Stimulated activated CD8-positive, alpha-beta memory T cell treated with anti-CD3 and anti-CD28 coated beads, Interleukin-4, amount 100 ng/mL, for 4 hours (primary cell): ENCODE results near the gene CHRD.

ENCODE experiments used
- DNase-seq, 2 donors: peaks; one replicate each; pipeline ENCODE4 v3.0.0-alpha.2; 2020; ENCODE audit warnings: low read depth in 2 of 2, low spot score in 1 of 2

The CHRD gene

GRCh38 chr3:184346480-184347190 is 33.2 kb upstream of the CHRD start:
- DNase-seq = no peak

GRCh38 chr3:184347321-184348056 is 32.4 kb upstream of the CHRD start:
- DNase-seq = no peak

- no peak for DNase-seq
These were observed 31.8 kb upstream of the CHRD start for GRCh38 chr3:184348057-184348382.

DNA sequence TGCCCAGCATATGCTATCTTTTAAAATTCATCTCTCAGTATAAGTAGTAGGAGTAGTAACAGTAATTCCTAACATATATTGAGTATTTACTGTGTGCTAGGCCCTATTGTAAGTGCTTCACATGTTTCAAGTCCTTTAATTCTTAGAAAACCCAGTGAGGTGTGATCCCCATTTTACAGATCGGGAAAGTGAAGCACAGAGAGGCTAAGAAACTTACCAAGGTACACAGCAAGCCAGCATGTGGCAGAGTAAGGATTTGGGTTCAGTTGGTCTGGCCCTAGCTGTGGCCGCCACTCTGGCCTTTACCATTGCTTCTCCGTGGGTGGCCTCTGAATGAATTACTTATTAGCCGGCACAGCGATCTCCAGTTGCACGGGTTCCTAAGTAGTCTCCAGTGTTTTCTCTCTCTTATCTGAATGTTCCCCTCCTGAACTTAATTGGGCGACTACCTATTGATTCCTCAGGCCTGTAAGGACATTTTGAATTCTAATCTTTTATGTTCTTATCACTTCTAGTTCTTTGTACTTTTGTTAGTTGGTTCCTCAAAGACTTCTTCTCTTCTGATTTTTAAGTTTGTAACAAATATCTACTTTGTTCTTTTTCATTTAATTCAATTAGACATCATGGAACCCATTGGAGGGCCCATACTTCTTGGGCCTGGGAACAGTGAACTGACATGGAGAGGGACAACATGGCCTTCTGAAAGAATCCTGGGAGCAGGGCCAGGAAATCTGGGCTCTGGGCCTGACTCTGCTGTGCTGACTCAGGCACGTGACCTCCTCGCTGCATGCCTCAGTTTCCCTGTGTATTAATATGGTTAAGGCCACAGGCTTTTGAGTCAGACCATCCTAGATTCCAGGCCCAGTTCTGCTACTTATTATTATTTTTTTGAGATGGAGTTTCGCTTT is 30.0 kb upstream of the CHRD start:
- DNase-seq = no peak

- DNase-seq = no peak
These were observed 29.2 kb upstream of the CHRD start for GRCh38 chr3:184350618-184351017.

GRCh38 chr3:184351511-184352148 is 28.2 kb upstream of the CHRD start:
- DNase-seq = no peak

DNA sequence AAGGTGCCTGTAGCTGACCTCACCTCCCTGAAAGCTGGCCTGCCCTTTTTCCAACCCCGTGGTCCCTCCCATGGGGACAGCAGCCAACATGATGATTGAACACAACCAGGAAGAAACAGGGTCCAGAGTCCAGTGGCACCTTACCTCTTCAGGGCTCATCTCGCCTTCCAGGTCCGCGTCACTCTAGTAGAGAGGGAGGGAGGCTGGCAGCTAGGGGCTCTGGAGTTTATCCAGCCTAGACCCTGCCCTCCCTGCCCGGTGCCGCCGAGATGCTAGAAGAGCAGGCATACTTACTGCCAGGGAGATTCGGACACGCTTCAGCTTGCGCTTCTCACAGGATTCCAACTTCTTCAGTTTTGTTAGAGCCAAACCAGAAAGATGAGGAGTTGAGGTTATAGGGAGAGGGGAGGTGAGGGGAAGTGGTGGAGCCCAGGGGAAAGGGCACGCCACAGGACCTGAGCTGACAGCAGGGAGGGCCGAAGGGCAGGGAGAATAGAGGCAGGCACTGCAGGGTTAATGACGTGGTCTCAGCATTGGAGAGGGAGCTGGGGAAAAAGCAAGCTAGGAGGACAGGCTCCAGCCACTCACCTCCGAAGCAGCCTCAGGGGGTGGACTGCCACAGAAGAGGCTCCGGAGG is 27.6 kb upstream of the CHRD start:
- no peak for DNase-seq

DNA sequence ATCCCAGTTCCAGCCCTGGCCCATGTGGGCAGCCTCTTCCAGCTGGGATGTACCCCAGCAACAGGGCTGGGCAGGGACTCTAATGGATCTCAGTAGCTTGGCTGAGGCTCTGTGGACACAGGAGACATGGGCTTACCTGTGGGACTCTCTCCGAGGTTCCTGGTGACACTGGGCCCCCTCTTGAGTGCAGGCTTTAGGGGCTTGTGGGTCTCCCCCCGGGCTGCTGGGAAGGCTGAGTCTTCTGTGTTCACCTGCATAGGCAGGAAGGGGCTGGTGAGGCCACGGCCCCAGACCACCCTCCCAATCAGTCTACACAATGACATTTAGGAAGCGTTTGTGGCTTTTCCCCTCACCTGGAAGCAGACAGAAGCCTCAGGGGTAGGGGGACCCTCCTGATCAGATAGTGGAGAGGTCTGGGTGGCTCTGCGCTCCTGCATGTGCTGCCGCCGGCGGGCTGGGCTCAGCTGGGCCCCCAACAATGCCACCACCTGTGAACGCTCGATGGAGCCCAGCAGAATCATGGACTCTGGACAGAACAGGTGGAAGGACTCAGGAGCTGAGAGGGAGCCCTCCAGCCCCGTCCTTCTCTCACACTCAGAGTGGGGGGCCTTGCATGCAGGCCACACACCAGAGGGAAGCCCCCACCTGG is 26.8 kb upstream of the CHRD start:
- DNase-seq = no peak

DNA sequence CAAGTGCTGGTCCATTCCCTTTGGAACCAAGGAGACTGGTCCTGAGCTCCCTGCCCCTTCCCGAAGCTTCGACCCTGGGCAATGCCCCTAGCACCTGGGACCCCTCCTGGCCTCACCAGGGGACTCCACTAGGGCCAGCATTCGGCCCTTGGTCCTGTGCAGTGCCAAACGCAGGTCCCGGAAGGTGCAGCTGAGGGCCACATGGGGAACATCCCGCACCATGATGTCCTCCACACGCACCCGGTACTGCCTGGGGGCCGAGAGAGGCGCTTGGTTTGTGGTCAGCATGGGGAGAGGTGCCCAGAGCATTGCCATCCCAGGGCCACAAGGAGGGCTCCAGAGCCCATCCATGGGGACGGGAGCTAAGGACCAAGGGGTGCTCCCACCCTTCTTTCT is 26.3 kb upstream of the CHRD start:
- DNase-seq = no peak

DNA sequence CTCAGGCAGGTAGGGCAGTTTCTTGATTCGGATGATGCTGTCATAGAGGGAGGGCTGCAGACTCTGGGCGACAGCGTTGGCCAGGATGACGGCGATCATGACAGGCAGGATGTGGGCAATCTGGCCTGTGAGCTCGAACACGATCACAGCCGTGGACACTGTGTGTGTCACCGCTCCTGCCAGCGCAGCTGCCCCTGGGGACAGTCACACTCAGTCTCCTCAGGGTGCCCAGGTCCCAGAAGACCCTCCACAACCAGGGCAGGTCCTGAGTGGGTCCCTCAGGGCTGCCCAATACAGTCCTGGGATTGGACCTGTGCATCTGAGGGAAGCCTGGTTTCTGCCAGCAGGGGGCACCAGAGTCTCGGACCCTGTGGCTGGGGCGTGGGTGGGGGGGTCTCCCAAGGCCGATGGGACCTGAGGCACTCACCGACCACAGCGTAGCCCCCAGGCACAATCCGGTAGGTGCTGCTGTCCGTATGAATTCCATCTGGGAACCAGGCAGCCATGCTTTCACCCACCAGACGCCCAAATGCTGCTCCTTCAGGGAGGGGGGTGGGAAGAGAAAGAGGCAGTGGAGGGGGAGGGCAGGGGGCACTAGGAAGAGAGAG is 25.6 kb upstream of the CHRD start:
- peak in 1 of 2 donors; percentile 52 for DNase-seq

DNA sequence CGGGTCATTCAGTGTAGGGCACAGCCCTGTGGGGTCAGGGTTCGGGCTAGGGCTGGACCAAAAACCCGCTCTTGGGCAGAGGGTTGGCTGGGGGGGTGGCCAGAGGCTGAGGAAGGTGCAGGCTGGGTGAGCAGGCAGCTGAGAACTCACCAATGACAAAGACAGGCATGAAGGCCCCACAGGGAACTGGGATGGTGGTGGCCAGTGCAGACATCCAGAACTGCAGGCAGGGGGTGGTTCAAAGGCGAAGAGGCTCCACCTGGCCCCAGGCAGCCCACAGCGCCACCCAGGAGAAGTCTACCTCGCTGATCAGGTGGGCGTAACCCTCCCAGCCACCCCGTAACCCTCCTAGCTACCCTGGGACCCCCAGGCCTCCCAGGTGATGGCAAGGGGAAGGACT is 25.1 kb upstream of the CHRD start:
- no peak for DNase-seq

- no peak for DNase-seq
These were observed 24.4 kb upstream of the CHRD start for GRCh38 chr3:184355261-184356040.

DNA sequence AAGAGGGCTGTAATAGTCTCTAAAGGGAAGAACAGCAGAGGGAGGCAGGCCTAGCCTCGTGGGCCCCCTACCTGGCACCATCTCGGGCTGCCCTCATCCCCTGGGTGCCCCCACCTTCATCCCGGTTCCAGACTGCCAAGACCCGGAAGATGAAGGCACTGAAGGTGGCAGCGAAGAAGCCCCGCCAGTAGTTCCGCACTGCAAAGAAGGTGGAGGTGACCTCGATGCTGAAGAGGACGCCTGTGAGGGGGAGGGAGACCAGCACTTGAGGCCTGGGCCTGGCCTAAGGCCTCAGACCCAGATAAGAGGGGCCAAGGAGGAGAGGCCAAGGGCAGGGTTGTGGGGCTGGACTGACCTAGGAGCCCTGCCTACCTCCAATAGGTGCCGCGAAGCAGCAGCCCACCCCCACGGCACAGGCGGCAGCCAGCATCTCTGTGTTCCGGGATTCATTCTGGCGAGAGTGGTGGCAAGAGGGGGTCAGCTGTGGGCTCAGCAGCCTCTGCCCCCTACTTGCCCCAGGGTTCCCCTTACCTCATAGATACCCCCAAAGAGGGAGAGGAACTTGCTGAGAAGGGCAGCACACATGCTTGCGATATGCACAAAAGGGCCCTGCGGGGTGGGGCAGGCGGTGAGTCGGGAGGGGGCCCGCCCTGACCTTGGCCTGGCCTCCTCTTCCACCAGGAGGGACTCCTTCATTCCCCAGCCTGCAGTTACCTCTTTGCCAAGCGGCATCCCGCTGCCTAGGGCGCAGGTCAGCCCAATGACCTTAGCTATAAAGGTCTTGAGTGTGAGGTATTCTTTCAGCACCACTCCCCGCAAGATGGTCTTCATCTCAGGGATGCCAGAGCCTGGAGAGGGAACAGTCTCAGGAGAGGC is 22.4 kb upstream of the CHRD start:
- no peak for DNase-seq

- DNase-seq = no peak
These were observed 21.6 kb upstream of the CHRD start for GRCh38 chr3:184358124-184358767.

- DNase-seq = no peak
These were observed 20.9 kb upstream of the CHRD start for GRCh38 chr3:184358921-184359350.

DNA sequence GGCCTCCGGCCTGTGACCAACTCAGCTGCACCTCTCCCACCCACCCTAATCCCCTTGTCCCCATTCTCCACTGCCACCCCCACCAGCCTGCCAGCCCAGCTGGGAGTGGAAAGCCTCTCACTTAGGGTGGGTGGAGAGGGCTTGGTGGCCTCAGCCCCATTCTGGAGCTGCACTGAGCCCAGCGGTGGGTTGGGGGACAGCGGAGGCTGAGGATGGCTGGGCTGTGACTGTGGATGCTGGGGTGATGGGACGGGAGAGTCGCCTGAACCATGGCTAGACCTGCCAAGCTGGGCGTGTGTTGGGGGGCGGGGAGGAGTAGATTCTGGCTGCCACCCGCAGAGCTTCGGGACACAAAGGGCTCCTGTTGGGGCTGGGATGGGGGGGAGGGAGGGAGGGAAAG is 20.2 kb upstream of the CHRD start:
- DNase-seq = no peak

DNA sequence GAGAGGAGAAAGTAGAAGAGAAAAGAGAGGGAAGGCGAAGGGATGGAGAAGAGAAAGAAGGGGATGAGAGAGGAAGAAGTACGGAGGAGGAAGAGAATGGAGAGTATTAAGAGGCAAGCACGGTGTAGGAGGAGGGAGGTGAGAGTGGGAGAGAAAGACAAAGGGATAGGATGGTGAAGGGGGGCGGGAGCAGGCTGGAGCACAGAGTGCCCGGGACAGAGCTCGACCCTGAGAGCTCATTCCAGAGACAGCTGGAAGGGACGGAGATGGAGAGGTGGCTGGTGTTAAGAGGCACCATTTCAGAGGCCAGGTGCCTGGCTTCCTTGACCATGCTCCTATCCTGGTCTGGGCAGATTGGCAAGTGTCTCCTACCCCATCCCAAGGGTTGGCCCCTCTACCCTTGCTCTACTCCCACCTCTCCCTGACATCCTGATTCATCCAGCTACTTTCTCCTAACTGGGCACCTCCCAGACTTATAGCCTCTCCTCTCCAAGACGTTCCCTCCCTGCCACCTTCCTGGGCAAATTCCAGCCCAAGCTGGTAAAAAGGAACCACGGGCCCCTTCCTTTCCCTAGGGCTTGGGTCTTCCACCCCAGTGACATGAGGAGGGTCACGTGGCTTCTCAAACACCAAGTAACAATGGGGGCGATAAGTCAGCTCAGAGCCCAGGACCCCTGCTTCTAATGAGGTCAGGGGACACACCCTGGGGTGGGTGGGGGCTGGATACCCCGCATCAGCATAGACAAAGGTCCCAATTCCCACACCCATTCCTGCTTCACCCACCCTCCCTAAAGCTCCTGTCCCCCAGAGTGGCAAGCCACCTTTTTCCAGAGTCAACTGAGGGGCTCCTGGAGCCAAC is 19.6 kb upstream of the CHRD start:
- DNase-seq = no peak
